NCI-H345 treated with DMSO at 0.1 percent for 48 hours (cell line): Measurements from ENCODE around the gene ARHGAP8.

ENCODE experiments used
- DNase-seq: peaks from one replicate; lab custom pipeline; 2025; ENCODE audit not compliant: unreplicated experiment; lab: John Stamatoyannopoulos, UW

ARHGAP8 gene

DNA sequence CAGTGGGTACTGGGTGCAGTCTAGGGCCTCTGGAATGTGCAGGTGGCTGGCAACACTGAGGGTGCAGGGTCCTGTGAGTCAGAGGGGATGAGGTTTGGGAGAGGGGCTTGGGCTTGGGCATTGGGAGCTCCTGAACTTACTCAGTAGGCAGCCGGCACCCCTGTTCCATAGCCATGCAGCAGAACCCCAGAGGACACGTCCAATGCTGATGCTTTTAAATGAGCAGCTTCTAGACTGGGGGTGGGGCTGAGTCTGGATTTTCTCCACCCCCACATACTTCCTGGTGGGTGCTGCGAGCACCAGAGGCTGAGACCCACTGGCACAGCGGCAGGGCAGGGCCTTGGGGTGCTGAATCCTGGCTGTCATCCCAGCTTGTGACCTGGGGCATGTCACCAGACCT is 71.4 kb downstream of the ARHGAP8 start:
- no peak for DNase-seq

DNA sequence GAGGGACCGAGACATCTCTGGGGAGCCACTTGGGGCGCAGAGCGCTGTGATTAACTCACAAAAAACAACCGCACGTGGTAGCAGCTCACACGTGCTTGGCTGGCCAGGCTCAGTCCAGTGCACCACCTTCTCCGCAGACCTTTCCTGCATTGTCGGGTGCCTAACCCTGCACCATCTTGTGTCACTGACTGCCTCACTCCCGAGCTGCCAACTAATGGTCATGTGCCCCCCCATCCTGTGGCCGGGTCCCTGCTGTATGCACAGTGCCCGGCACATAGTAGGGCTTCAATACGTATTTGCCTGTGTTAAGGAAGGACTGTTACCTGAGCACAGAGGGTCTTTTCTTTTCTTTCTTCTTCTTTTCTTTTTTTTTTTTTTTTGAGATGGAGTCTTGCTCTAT is 71.9 kb downstream of the ARHGAP8 start:
- DNase-seq: no peak

DNA sequence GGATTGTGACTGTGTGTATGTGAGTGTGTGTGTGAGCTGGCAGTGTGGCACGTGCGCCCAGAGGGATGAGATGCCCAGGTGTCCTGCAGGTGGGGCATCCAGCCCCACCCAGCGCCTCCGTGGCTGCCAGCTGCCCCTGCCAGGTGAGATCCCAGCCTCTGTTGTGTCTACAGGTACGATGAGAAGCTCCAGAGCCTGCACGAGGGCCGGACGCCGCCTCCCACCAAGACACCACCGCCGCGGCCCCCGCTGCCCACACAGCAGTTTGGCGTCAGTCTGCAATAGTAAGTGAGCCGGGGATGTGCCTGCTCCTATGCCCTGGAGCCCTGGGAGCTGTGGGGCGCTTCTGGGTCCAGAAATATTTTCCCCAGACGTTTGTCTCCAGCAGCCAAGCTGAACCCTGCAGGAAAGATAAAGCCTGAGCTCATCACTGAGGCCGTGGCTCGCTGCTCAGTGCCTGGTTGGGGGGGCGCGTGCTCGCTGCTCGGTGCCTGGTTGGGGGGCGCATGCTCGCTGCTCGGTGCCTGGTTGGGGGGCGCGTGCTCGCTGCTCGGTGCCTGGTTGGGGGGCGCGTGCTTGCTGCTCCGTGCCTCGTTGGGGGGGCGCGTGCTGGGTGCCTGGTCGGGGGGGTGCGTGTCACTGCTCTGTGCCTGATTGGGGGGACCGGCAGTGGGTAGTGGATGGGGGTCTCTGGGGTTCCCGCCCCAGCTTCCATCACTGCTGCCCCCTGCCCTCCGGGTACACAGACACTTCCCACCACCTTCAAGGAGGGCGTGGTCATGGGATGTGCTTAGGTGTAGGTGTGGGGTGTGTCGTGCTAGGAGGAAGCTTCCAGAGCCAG is 73.2 kb downstream of the ARHGAP8 start:
- no peak for DNase-seq

DNA sequence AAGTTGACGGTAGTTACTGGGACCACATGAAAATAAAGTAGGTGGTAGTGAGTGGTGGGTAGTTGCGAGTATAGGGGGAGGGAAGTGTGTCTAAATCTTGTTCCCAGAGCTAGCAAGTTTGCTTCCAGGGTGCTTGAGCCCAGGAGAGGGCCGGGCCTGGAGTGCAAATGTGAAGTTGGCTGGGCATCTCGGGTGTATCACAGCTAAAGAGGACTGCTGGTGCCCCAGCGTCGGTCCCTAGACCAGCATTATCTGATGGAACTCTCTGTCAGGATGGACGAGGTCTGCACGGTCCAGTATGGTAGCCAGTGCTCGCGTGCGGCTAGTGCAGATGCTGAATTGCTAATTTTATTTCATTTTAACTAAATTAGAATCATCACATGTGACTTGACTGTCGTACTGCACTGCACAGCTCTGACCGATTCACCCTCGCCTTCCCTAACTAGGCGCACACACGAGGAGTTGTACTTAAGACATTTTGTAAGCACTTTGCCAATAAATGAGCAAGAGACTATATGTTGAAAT is 75.4 kb downstream of the ARHGAP8 start:
- no peak for DNase-seq

DNA sequence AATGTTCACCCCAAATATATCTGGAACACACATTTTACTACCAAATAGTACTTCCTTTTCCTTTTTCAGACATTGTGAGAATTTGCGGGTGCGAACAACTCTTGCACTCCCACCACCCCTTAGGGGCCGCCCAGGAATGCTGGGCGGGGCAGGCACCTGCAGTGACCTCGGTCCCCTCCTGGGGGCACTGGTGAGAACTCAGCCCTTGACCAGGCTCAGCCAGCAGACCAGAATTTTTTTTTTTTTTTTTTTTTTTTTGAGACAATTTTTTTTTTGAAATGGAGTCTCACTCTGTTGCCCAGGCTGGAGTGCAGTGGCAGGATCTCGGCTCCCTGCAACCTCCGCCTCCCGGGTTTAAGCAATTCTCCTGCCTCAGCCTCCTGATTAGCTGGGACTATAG is 75.8 kb downstream of the ARHGAP8 start:
- no peak for DNase-seq

DNA sequence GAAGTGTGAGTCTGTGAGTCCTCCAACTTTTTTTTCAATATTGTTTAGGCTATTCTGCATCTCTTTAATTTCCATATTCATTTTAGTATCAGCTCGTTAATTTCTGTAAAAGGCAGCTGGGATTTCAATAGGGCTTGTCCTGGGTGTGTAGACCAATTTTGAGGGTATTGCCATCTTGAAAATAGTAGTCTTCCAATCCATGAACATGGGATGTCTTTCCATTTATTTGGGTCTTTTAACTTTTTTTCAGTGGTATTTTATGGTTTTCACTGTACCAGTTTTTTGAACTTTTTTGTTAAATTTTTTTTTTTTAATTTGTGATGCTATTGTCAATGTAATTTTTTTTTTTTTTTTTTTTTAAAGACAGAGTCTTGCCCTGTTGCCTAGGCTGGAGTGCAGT is 79.5 kb downstream of the ARHGAP8 start:
- no peak for DNase-seq

DNA sequence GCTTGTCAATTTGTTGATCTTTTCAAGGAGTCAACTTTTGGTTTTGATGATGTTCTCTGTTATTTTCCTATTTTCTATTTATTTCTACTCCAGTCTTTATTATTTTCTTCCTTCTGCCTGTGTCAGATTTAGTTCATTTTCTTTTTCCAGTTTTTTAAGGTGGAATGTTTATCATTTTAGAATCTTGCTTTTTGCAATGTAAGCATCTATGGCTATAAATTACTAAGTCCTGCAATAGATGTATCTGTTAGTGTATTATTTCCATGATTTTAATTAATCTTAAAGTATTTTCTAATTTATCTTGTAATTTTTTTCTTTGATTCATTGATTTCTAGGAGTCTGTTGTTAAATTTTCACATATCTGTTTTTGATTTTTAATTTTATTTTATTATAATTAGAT is 81.7 kb downstream of the ARHGAP8 start:
- DNase-seq: no peak

DNA sequence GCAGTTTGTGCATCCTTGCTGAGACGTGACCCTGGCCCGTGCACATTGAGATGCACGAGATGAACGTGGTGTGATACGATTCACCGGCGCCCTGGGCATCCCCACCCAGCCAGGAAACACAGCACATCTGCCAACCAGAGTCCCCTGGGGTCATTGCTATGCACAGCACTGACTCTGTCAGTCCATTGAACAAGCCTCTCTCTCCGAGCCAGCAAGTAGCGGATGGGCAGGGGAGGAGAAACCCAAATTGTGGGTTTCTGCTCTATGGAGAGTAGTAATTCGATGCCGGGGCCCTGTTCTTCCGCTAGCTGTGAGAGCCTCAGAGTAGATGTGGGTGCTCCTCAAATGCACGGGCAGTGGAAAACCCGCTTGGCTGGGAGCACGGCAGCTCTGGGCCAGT is 85.1 kb downstream of the ARHGAP8 start:
- no peak for DNase-seq

DNA sequence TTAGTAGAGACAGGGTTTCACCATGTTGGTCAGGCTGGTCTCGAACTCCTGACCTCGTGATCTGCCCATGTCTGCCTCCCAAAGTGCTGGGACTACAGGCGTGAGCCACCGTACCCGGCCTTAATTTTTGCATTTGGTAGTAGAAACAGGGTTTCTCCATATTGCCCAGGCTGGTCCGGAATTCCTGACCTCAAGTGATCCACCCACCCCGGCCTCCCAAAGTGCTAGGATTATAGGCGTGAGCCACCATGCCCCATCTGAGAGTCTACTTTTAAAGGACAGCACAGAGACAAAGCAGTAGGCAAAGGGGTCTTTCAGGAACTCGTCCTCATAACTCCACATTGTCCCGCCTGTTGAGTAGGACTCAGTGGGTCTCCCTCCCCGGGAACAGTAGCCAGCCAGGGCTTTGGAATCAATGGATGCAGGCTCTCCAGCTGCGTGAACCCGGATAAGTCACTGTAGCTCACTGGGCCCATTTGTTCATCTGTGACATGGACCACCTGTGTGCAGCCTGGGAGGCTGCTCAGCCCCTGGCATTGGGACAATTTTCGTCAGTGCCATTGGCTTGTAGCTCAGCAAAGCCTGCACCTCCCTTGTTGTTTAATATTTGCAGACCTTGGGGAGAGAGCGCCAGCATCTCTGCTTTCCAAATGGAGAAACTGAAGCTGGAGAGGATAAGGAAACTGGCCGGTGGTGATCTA is 86.1 kb downstream of the ARHGAP8 start:
- DNase-seq: no peak

DNA sequence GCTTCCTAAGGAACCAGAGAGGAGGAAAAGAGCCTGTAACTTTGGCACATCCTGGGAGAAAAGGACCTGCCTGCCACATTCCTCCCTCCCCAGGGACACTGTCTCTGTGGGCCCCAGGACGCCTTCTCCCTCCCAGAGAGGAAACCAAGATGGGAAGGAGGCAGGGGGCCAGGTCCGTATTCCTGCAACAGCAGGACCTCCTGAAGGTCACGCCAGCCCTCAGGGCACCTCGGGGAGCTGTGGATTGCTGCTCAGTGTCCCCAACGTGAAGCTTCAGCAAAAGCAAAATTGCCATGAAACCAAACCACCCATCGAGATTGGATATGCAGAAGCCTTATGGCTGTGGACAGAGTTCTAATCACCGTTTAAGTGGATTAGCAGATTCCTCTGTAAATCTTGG is 86.7 kb downstream of the ARHGAP8 start:
- DNase-seq: no peak

DNA sequence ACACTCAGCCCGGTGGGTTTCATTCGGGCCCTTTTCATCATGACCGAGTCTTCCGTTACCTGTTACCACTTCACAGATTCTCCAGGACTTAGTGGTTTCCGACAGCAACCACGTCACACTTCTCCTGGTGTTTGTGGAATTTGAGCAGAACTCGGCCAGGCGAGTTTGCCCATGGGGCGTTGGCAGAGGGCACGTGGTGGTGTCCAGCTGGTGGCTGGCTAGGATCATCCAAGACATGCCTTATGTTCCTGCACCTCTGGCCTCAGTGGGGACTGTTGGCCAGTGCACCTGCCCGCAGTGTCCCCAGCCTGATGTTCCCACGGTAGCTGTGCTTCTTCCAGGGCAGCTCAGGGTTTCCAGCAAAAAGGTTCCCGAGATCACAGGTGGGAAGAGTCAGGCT is 87.3 kb downstream of the ARHGAP8 start:
- DNase-seq: no peak

DNA sequence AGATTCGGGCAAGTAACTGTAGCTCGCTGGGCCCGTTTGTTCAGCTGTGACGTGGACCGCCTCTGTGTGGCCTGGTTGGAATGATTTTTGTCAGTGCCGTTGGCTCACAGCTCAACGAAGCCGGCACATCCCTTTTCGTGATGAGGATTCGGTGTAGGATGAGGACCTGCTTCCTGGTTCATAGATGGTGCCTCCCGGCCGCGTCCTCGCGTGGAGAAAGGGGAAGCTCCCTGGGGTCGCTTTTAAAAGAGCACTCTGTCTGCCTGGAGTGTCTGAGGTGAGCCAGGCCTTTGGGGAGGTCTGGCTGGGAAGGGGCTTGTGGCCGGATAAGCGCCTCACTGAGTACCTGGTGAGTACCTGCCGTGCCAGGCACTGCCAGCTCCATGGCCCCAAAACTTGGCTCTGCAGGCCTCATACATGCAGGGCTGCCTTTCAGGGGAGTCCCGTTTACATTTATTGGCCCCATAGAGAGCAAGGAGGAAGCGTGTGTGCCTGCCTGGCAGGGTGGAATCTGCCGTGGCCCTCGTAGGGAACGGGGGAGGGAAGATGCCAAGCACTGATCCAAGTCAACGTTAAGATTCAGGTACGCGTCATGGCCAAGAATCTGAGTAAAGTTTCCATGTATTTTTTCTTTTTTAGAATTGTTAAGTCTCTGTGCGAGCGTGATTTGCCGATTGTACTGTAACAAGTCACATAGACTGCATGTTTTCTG is 88.4 kb downstream of the ARHGAP8 start:
- no peak for DNase-seq

DNA sequence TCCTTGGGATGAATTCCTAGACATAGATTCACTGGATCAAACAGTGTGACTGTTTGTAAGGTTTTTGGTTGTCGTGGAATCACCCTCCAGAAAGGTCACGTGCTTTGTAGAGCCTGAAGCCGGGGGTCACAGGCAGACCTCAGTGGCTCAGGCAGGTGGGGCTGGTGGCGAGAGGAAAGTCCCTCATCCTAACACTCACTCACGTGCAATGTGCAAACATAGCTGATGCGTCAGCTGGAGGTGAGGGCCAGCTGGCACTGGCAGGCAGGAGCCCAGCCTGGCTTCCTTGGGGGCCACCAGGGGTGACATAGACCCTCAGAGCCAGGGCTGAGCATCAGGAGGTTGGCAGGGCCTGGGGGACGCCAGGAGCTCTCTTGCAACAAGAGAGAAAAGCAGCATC is 90.0 kb downstream of the ARHGAP8 start:
- DNase-seq: no peak

DNA sequence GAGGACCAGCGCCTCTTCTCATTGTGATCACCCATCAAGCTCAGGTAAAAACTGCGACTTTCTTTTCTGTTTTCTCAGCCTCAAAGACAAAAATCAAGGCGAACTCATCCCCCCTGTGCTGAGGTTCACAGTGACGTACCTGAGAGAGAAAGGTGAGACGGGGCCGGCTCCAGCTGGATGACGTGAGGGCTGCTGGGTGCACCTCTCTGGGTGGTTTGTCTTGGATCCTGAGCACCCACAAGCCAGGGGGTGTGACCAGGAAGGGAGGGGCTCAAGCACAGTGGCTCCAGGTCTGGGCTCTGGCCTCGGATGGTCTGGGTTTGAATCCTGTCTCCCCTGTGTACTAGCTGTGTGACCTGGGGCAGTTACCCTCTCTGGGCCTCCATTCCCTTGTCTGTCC is 92.8 kb downstream of the ARHGAP8 start:
- no peak for DNase-seq

DNA sequence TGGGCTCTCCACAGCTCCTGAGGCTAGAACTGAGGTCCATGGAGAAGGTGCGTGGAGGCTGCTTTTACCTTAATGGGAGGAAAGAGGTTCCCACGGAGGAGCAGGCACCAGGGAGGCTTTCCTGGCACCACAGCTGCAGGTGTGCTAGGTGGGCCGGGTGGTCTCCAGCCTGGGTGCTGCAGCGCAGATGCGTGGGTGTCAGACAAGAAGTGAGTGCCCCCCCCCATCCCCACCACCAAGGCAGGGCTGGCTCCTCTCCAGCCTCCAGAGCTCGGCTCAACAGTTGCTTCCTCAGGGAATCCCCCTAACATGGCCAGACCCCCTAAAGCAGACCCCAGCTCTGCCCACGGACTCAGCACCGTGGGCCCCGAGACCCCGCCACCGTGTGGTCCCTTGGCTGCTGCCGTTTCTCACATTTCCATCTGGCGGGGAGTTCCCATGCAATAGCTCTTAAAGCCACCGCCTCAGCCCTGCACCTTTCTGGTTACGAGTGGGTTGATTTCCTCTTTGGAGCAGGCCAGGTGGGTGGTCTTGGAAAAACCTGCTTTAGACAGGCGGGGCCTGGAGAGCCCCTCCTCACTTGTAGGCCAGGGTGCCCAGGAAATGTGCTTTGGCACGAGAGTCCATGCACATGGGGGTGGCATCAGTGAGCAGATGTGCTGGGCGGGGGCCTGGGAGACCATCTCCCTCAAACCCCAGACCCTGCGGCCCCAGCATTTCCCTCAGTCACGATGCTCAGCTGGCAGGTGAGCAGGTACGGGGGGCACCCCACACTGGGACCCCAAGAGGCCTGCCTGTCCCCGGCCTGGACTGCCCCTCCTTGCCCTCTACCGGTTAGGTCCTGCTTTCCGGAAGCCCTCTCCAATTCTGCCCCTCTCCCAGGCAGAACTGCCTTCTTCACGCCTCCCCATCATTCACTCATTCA is 93.7 kb downstream of the ARHGAP8 start:
- DNase-seq: no peak

DNA sequence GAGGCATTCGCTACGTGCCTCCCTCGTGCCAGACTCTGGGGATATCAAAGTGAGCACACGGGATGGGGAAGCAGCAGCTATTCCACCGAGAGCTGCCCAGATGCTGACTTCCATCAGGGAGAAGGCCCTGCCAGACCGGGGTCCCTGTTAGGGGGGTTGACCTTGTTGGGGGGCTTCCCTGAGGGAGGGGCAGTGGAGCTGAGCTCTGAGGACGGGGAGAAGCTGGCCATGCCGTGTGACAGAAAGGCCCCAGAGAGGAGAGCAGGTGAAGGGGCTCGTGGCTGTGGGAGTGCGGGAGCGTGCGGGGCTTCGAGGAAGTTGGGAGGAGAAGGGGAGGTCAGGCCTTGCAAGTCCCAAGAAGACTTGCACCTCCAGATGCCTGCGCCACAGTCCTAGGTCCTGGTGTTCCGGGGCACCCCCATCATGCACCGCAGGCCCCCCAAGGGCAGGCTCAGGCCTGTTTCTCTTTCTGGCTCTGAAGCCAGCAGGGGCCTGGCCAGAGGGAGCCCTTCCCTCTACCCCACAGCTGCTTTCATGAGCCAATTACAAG is 94.4 kb downstream of the ARHGAP8 start:
- no peak for DNase-seq

DNA sequence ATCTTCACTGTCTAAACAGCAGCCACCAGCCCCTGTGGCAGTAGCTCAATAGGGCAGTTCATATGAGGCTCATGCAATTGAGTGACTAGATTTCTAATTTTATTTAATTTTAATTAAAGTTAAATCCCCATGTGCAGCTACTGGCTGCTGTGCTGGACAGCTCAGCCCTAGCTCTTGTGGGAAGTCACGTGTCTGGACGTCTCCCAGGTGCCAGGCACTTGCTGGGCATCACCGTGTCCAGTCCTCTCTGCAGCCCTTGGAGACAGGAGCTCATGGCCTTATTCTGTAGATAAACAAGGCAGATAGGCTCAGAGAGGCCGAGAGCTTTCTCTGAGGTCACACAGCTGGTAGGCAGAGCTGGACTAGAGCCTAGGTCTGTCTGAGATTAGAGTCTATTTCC is 95.0 kb downstream of the ARHGAP8 start:
- no peak for DNase-seq

DNA sequence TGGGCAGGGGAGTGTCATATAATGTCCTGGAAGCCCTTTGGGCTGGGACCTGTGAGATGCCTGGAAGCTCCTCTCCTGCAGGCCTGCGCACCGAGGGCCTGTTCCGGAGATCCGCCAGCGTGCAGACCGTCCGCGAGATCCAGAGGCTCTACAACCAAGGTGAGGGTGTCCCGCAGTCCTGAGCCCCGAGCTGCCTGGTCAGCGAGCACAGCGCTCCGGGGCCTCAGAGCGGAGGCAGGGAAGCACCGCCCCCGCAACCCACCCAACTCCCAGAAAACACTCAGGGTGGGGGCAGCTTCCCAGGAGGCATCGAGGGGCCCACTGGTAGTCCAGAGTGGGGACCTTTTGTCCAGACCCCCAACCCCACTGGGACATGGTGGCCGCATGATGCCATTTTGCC is 95.5 kb downstream of the ARHGAP8 start:
- no peak for DNase-seq

DNA sequence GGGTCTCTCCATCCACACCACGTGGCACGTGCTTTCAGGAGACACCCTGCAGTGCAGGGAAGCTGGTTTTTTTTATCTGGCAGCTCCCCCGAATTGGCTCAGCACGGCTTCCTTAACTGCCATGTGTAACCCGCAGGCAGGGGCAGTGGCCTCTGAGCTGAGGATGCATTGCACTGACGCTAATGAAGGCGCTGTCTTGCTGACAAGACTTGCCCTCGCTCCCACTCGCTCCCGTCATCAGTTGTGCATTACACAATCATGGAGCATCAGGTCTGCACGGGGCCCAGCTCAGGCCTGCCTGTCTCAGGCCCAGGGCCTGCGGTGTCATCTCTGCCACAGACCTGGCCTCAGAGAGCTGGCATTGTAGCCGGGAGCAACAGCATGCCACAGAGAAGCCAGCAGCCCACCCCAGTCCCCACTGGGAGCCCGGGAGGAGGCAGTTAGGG is 95.9 kb downstream of the ARHGAP8 start:
- no peak for DNase-seq

DNA sequence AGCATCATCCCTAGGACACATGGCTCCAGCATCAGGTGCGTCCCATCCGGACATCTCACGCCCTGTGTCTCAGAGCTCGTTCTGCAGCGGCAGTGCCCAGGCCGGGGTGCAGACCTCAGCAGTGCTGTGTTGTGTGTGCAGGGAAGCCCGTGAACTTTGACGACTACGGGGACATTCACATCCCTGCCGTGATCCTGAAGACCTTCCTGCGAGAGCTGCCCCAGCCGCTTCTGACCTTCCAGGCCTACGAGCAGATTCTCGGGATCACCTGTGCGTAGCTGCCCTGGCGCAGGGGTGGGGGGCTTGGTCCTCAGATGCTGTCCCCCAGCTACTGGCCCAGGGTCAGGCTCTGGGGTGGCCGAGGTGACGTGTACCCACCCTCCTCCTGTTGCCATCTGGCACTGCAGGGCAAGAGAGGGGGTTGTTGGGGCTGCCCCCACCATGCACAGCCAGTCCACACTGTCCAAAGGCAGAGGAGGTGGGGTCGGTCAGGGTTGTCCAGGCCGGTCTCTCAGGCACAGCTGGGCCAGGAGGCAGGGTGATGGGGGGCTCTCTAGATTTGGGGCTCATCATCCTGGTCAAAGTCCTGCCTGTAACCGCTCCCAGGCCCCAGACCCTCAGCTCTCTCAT is 96.5 kb downstream of the ARHGAP8 start:
- no peak for DNase-seq
